ENCODE data around the gene DSG3. TPM values are rescaled to one million over a fixed set of nuclear protein-coding genes. Genes with fewer than 3 reads are reported as not detected.
A peak's percentile ranks its signal among the peaks of the same experiment; 100 is the strongest.

Gene DSG3
- total and polyA plus RNA-seq, 2 of the 8 experiments (the other 6 are each of a cell fraction or from before 2014, with no cell fraction given), result 0.03 to 0.07 TPM

DNA sequence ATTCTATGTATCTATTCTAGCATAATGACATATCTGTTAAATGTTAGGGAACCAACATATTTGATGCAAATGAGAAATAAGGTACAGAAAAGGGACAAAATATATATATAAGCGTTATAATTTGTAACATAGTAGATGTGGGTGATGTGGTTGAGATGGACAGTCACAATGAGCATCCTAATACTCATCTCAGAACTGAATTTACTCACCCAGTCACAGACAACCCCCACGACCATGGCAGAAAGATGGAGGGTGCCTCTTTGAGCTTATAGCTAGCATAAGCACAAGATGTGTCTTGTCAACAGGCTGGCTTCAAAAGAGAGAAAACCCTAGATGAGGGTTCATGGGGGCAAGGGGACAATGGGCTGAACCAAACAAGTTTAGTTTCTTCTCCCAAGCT, 9.1 kb upstream of the DSG3 start:
- TF ChIP-seq JUND (IDR thresholded peaks at IDR 0.05; ENCODE audit: low read length), result no peak
- no peak for DNase-seq (ENCODE audit: low read depth in 1 of 2, low spot score in 2 of 2)

More for the DNA sequence above, 9.1 kb upstream of the DSG3 start:
- 83% methylated on average over 2 of the region's 2 CpGs; no CpG with 5 or more reads in 1 of the 2 experiments for WGBS, 2 experiments (ENCODE audit: extremely low coverage in 1 of 2, insufficient coverage in 1 of 2, insufficient read length in 1 of 2, insufficient replicate concordance in 2 of 2, low coverage in 1 of 2, low lambda C conversion rate in 2 of 2, missing lambda C conversion rate in 1 of 2)
- H3K4me3 ChIP-seq (ENCODE audit: extremely low read depth in 1 of 4, insufficient read depth in 2 of 4, low read depth in 3 of 4, low read length in 4 of 4), result no peak overlapping the region
- no peak overlapping the region for H2BK15ac ChIP-seq (ENCODE audit: low read length)
- no peak overlapping the region for H2BK5ac ChIP-seq (ENCODE audit: low read depth, low read length)
- no peaks in the 10 kb centered on the region for H3K36me3 ChIP-seq (ENCODE audit: control insufficient read depth in 2 of 4, insufficient read depth in 4 of 4, low read length in 3 of 4)
- H3K4me2 ChIP-seq (ENCODE audit: insufficient read depth in 1 of 2, low read depth in 2 of 2, low read length in 2 of 2), result no peak overlapping the region
- no peak overlapping the region for H3K4ac ChIP-seq (replicated peaks; ENCODE audit: insufficient read length, low read depth, low read length)
- no peak overlapping the region for H3K27ac ChIP-seq (ENCODE audit: low read depth, low read length)
- H3K79me1 ChIP-seq (ENCODE audit: low read depth, low read length), result no peaks in the 10 kb centered on the region
- CTCF ChIA-PET (ENCODE audit: partially characterized antibody), result interaction anchor here (0.6 to 6.8 kb wide), 2 partner anchors 14 to 1243 kb away, joined by 3 to 47 read pairs; no protein-coding TSS in a partner anchor
- no peak overlapping the region for H2BK120ac ChIP-seq (replicated peaks; ENCODE audit: low read depth, low read length)
- H3K23ac ChIP-seq (ENCODE audit: insufficient read length), result no peak overlapping the region
- POLR2A ChIA-PET (ENCODE audit: partially characterized antibody), result no interaction called here
- H3K9me3 ChIP-seq (ENCODE audit: insufficient read depth in 2 of 2, low read depth in 1 of 2, low read length in 1 of 2), result no peaks in the 10 kb centered on the region
- no peak overlapping the region for H4K5ac ChIP-seq (ENCODE audit: insufficient read length, low read depth, low read length)
- no peaks in the 10 kb centered on the region for H3K79me2 ChIP-seq (ENCODE audit: control insufficient read depth in 1 of 2, insufficient read depth in 2 of 2, low read length in 2 of 2)
- FAIRE-seq, result no peak
- no peak overlapping the region for H4K91ac ChIP-seq (replicated peaks; ENCODE audit: insufficient read length, low read length)
- H3K56ac ChIP-seq (replicated peaks; ENCODE audit: insufficient read length, low read depth, low read length), result no peak overlapping the region
- H3K27me3 ChIP-seq (replicated peaks in 1 of 4; ENCODE audit: control insufficient read depth in 3 of 4, extremely low read depth in 1 of 4, insufficient read depth in 3 of 4, low read length in 3 of 4), result no peaks in the 10 kb centered on the region
- no peak overlapping the region for H3K18ac ChIP-seq (ENCODE audit: extremely low read depth, low read length)
- no peak overlapping the region for H4K8ac ChIP-seq (ENCODE audit: extremely low read depth, insufficient read depth, low read length)
- H3K23me2 ChIP-seq (ENCODE audit: low read depth, low read length), result no peaks in the 10 kb centered on the region
- no peak overlapping the region for H3K14ac ChIP-seq (ENCODE audit: insufficient read length)
- no peak overlapping the region for H2BK20ac ChIP-seq (ENCODE audit: low read length)
- H4K20me1 ChIP-seq (replicated peaks in 1 of 2; ENCODE audit: control insufficient read depth in 1 of 2, insufficient read depth in 2 of 2, low read length in 2 of 2), result no peaks in the 10 kb centered on the region
- no peak overlapping the region for H2AK5ac ChIP-seq (ENCODE audit: low read depth, low read length)
- no peak overlapping the region for H3K9ac ChIP-seq (replicated peaks in 1 of 4; ENCODE audit: extremely low read depth in 1 of 4, low read depth in 3 of 4, low read length in 3 of 4)
- H3K4me1 ChIP-seq (replicated peaks in 1 of 4; ENCODE audit: control insufficient read depth in 3 of 4, insufficient read depth in 4 of 4, low read length in 3 of 4), result no peaks in the 10 kb centered on the region
- H2AFZ ChIP-seq (ENCODE audit: low read length), result peak overlapping the region; percentile 21
- H2BK12ac ChIP-seq (ENCODE audit: low read depth, low read length), result no peak overlapping the region

All from H1 (cell line).